SK-N-SH treated with all-trans-retinoic acid at 6 μM for 48 hours (cell line): ENCODE results near the gene DENND5B.

Experiments
- ARNTL ChIP-seq: fragments of 450-650 bp; formaldehyde crosslinking; IDR thresholded peaks from 2 replicates; pipeline ENCODE4 v1.5.0; 2020; ENCODE audit warnings: low read depth, mild to moderate bottlenecking, moderate library complexity, borderline replicate concordance
- CSDC2 ChIP-seq: fragments of 250-450 bp; sonication (Bioruptor Pico); IDR thresholded peaks from 2 replicates; pipeline ENCODE4 v1.5.0; 2020; ENCODE audit warnings: mild to moderate bottlenecking, moderate library complexity
- ISL1 ChIP-seq: fragments of 250-450 bp; sonication (Bioruptor Pico); IDR thresholded peaks from 2 replicates; pipeline ENCODE4 v2.1.2; 2022; ENCODE audit warnings: mild to moderate bottlenecking, moderate library complexity
- OSR1 ChIP-seq: fragments of 250-450 bp; sonication (Bioruptor Pico); IDR thresholded peaks from 2 replicates; pipeline ENCODE4 v1.8.0; 2022; ENCODE audit warnings: moderate library complexity, mild to moderate bottlenecking, inconsistent platforms
- RARB ChIP-seq: fragments of 250-450 bp; sonication (Bioruptor Pico); IDR thresholded peaks from 2 replicates; pipeline ENCODE4 v1.8.0; 2021; ENCODE audit warnings: mild to moderate bottlenecking, moderate library complexity
- SNAI2 ChIP-seq: fragments of 250-450 bp; sonication (Bioruptor Pico); IDR thresholded peaks from 2 replicates; pipeline ENCODE4 v1.5.0; 2020; ENCODE audit warnings: mild to moderate bottlenecking, moderate library complexity
- TCF4 ChIP-seq: fragments of 250-450 bp; sonication (Bioruptor Pico); IDR thresholded peaks from 2 replicates; pipeline ENCODE4 v1.8.0; 2021; ENCODE audit warnings: mild to moderate bottlenecking, moderate library complexity, borderline replicate concordance
- TOX ChIP-seq: fragments of 250-450 bp; sonication (Bioruptor Pico); IDR thresholded peaks from 2 replicates; pipeline ENCODE4 v1.8.0; 2021; ENCODE audit warnings: mild to moderate bottlenecking, moderate library complexity, borderline replicate concordance
- ZFP3 ChIP-seq: fragments of 250-450 bp; sonication (Bioruptor Pico); IDR thresholded peaks from 2 replicates; pipeline ENCODE4 v1.5.0; 2020; ENCODE audit warnings: mild to moderate bottlenecking, moderate library complexity
- ZFP30 ChIP-seq: fragments of 450-650 bp; formaldehyde crosslinking; IDR thresholded peaks from 2 replicates; pipeline ENCODE4 v1.5.0; 2022; ENCODE audit warnings: mild to moderate bottlenecking, moderate library complexity
- TF ChIP-seq, protein P1 (sequence below): fragments of 250-450 bp; sonication (Bioruptor Pico); IDR thresholded peaks from 2 replicates; pipeline ENCODE4 v1.8.0; 2020; ENCODE audit warnings: mild to moderate bottlenecking, moderate library complexity, borderline replicate concordance
- TF ChIP-seq, protein P2 (sequence below): fragments of 250-450 bp; sonication (Bioruptor Pico); IDR thresholded peaks from 2 replicates; pipeline ENCODE4 v1.5.1; 2021; ENCODE audit warnings: mild to moderate bottlenecking, moderate library complexity
- TF ChIP-seq, protein P3 (sequence below): fragments of 250-450 bp; sonication (Bioruptor Pico); IDR thresholded peaks from 2 replicates; pipeline ENCODE4 v1.5.1; 2020; ENCODE audit warnings: low read depth, mild to moderate bottlenecking, moderate library complexity

GRCh38 chr12:31618228-31619025 lies 27.5 kb upstream of the DENND5B start:
- TF ChIP-seq TOX (no peak), SNAI2 (CRISPR knock-in tag) (no peak), TCF4 (CRISPR knock-in tag) (no peak), ARNTL (CRISPR knock-in tag) (no peak), ZFP30 (CRISPR knock-in tag) (no peak), ZFP3 (CRISPR knock-in tag) (0 out of 2 replicates have a peak, but pooled peaks have one; percentile 70), OSR1 (no peak), CSDC2 (CRISPR knock-in tag) (no peak), RARB (CRISPR knock-in tag) (no peak), ISL1 (CRISPR knock-in tag) (no peak; the same call in 1 of the 2 replicates)
- TF ChIP-seq, protein P1, sequence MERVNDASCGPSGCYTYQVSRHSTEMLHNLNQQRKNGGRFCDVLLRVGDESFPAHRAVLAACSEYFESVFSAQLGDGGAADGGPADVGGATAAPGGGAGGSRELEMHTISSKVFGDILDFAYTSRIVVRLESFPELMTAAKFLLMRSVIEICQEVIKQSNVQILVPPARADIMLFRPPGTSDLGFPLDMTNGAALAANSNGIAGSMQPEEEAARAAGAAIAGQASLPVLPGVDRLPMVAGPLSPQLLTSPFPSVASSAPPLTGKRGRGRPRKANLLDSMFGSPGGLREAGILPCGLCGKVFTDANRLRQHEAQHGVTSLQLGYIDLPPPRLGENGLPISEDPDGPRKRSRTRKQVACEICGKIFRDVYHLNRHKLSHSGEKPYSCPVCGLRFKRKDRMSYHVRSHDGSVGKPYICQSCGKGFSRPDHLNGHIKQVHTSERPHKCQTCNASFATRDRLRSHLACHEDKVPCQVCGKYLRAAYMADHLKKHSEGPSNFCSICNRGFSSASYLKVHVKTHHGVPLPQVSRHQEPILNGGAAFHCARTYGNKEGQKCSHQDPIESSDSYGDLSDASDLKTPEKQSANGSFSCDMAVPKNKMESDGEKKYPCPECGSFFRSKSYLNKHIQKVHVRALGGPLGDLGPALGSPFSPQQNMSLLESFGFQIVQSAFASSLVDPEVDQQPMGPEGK (CRISPR knock-in tag) = no peak
- TF ChIP-seq, protein P2, sequence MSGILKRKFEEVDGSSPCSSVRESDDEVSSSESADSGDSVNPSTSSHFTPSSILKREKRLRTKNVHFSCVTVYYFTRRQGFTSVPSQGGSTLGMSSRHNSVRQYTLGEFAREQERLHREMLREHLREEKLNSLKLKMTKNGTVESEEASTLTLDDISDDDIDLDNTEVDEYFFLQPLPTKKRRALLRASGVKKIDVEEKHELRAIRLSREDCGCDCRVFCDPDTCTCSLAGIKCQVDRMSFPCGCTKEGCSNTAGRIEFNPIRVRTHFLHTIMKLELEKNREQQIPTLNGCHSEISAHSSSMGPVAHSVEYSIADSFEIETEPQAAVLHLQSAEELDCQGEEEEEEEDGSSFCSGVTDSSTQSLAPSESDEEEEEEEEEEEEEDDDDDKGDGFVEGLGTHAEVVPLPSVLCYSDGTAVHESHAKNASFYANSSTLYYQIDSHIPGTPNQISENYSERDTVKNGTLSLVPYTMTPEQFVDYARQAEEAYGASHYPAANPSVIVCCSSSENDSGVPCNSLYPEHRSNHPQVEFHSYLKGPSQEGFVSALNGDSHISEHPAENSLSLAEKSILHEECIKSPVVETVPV (CRISPR knock-in tag) = no peak
- TF ChIP-seq, protein P3, sequence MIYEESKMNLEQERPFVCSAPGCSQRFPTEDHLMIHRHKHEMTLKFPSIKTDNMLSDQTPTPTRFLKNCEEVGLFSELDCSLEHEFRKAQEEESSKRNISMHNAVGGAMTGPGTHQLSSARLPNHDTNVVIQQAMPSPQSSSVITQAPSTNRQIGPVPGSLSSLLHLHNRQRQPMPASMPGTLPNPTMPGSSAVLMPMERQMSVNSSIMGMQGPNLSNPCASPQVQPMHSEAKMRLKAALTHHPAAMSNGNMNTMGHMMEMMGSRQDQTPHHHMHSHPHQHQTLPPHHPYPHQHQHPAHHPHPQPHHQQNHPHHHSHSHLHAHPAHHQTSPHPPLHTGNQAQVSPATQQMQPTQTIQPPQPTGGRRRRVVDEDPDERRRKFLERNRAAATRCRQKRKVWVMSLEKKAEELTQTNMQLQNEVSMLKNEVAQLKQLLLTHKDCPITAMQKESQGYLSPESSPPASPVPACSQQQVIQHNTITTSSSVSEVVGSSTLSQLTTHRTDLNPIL (CRISPR knock-in tag) = no peak
